ENCODE data around the gene LRRD1. TPM values are rescaled to one million over a fixed set of nuclear protein-coding genes. Genes with fewer than 3 reads are reported as not detected.

Gene LRRD1
- total and polyA plus RNA-seq, 2 experiments from 2014 or later = not detected

GRCh38 chr7:92133737-92134270, 45.1 kb downstream of the LRRD1 start:
- peaks cover 14% of the 10 kb centered on the region for H3K4me1 ChIP-seq (ENCODE audit: insufficient read depth)
- TF ChIP-seq EZH2phosphoT487 (IDR thresholded peaks at IDR 0.05; ENCODE audit: insufficient read depth, low read depth) (no peak), EZH2 (IDR thresholded peaks at IDR 0.05; ENCODE audit: insufficient read depth, poor library complexity, severe bottlenecking) (no peak)
- peaks cover 11% of the 10 kb centered on the region; the same call in 1 of the 2 replicates for H3K36me3 ChIP-seq (ENCODE audit: low read depth)
- H3K4me2 ChIP-seq (ENCODE audit: unreplicated experiment) = peak overlapping the region; percentile 81
- peak overlapping the region; percentile 84 for H3K27ac ChIP-seq
- peak overlapping the region; percentile 91 for H3K9ac ChIP-seq
- DNase-seq = peak; percentile 86
- no peaks in the 10 kb centered on the region for H3K9me3 ChIP-seq (ENCODE audit: low read depth)
- no peaks in the 10 kb centered on the region for H3K27me3 ChIP-seq (replicated peaks; ENCODE audit: insufficient read depth)
- H3K79me2 ChIP-seq (ENCODE audit: insufficient read depth) = peaks cover 45% of the 10 kb centered on the region
- peak overlapping the region; percentile 90 for H3K4me3 ChIP-seq
- H3K9me2 ChIP-seq (ENCODE audit: insufficient read depth) = no peaks in the 10 kb centered on the region
- in situ Hi-C loops (cut with MboI) = no loop called here
- 1% methylated on average over 38 to 40 of the region's 42 CpGs for WGBS, 2 experiments (ENCODE audit: low coverage in 1 of 2, low lambda C conversion rate in 2 of 2, missing lambda C conversion rate in 2 of 2)
- H2AFZ ChIP-seq = peak overlapping the region; percentile 98
- no peaks in the 10 kb centered on the region for H4K20me1 ChIP-seq (ENCODE audit: insufficient read depth)
- H3F3A ChIP-seq (ENCODE audit: insufficient read depth) = no peaks in the 10 kb centered on the region

GRCh38 chr7:92133133-92133736, 45.7 kb downstream of the LRRD1 start:
- peak; percentile 58 for DNase-seq
- Histone ChIP-seq H3K9ac (peak overlapping the region; percentile 91), H2AFZ (peak overlapping the region; percentile 98), H3K4me1 (ENCODE audit: insufficient read depth) (peaks cover 14% of the 10 kb centered on the region), H3K4me3 (peak overlapping the region; percentile 90), H3F3A (ENCODE audit: insufficient read depth) (no peaks in the 10 kb centered on the region), H3K27me3 (replicated peaks; ENCODE audit: insufficient read depth) (no peaks in the 10 kb centered on the region), H3K27ac (peak overlapping the region; percentile 84), H3K4me2 (ENCODE audit: unreplicated experiment) (peak overlapping the region; percentile 81), H3K79me2 (ENCODE audit: insufficient read depth) (peaks cover 45% of the 10 kb centered on the region), H3K9me3 (ENCODE audit: low read depth) (no peaks in the 10 kb centered on the region), H3K36me3 (ENCODE audit: low read depth) (peaks cover 15% of the 10 kb centered on the region; the same call in 1 of the 2 replicates), H3K9me2 (ENCODE audit: insufficient read depth) (no peaks in the 10 kb centered on the region), H4K20me1 (ENCODE audit: insufficient read depth) (no peaks in the 10 kb centered on the region)
- in situ Hi-C loops (cut with MboI) = no loop called here
- TF ChIP-seq EZH2 (IDR thresholded peaks at IDR 0.05; ENCODE audit: insufficient read depth, poor library complexity, severe bottlenecking) (no peak), EZH2phosphoT487 (IDR thresholded peaks at IDR 0.05; ENCODE audit: insufficient read depth, low read depth) (no peak)
- 18 to 23% methylated on average over 15 of the region's 15 CpGs for WGBS, 2 experiments (ENCODE audit: low coverage in 1 of 2, low lambda C conversion rate in 2 of 2, missing lambda C conversion rate in 2 of 2)

GRCh38 chr7:92131764-92132330, 47.1 kb downstream of the LRRD1 start:
- no peak overlapping the region for H3K9ac ChIP-seq
- H3K9me2 ChIP-seq (ENCODE audit: insufficient read depth) = no peaks in the 10 kb centered on the region
- no peaks in the 10 kb centered on the region for H3K27me3 ChIP-seq (replicated peaks; ENCODE audit: insufficient read depth)
- DNase-seq = no peak
- no peak overlapping the region for H3K27ac ChIP-seq
- H3K4me3 ChIP-seq = peak overlapping the region; percentile 90; the same call in 1 of the 2 replicates
- no peak overlapping the region for H2AFZ ChIP-seq
- H3K36me3 ChIP-seq (ENCODE audit: low read depth) = peaks cover 23% of the 10 kb centered on the region; the same call in 1 of the 2 replicates
- H3K4me1 ChIP-seq (ENCODE audit: insufficient read depth) = peaks cover 14% of the 10 kb centered on the region
- peaks cover 45% of the 10 kb centered on the region for H3K79me2 ChIP-seq (ENCODE audit: insufficient read depth)
- 86 to 89% methylated on average over 4 of the region's 4 CpGs for WGBS, 2 experiments (ENCODE audit: low coverage in 1 of 2, low lambda C conversion rate in 2 of 2, missing lambda C conversion rate in 2 of 2)
- no peaks in the 10 kb centered on the region for H3F3A ChIP-seq (ENCODE audit: insufficient read depth)
- TF ChIP-seq EZH2phosphoT487 (IDR thresholded peaks at IDR 0.05; ENCODE audit: insufficient read depth, low read depth) = no peak
- TF ChIP-seq EZH2 (IDR thresholded peaks at IDR 0.05; ENCODE audit: insufficient read depth, poor library complexity, severe bottlenecking) = no peak
- no peaks in the 10 kb centered on the region for H3K9me3 ChIP-seq (ENCODE audit: low read depth)
- no peaks in the 10 kb centered on the region for H4K20me1 ChIP-seq (ENCODE audit: insufficient read depth)
- no peak overlapping the region for H3K4me2 ChIP-seq (ENCODE audit: unreplicated experiment)
- in situ Hi-C loops (cut with MboI) = no loop called here

GRCh38 chr7:92131093-92131492, 47.8 kb downstream of the LRRD1 start:
- in situ Hi-C loops (cut with MboI) = no loop called here
- no peak for DNase-seq
- H3K9me2 ChIP-seq (ENCODE audit: insufficient read depth) = no peaks in the 10 kb centered on the region
- WGBS, 2 experiments (ENCODE audit: low coverage in 1 of 2, low lambda C conversion rate in 2 of 2, missing lambda C conversion rate in 2 of 2) = 86 to 90% methylated on average over 5 of the region's 5 CpGs
- no peak overlapping the region for H3K9ac ChIP-seq
- no peaks in the 10 kb centered on the region for H3K27me3 ChIP-seq (replicated peaks; ENCODE audit: insufficient read depth)
- no peak overlapping the region for H3K4me2 ChIP-seq (ENCODE audit: unreplicated experiment)
- peaks cover 14% of the 10 kb centered on the region for H3K4me1 ChIP-seq (ENCODE audit: insufficient read depth)
- no peak overlapping the region for H3K4me3 ChIP-seq
- H4K20me1 ChIP-seq (ENCODE audit: insufficient read depth) = no peaks in the 10 kb centered on the region
- peaks cover 45% of the 10 kb centered on the region for H3K79me2 ChIP-seq (ENCODE audit: insufficient read depth)
- TF ChIP-seq EZH2 (IDR thresholded peaks at IDR 0.05; ENCODE audit: insufficient read depth, poor library complexity, severe bottlenecking) (no peak), EZH2phosphoT487 (IDR thresholded peaks at IDR 0.05; ENCODE audit: insufficient read depth, low read depth) (no peak)
- H3K27ac ChIP-seq = no peak overlapping the region
- no peaks in the 10 kb centered on the region for H3F3A ChIP-seq (ENCODE audit: insufficient read depth)
- no peaks in the 10 kb centered on the region for H3K9me3 ChIP-seq (ENCODE audit: low read depth)
- no peak overlapping the region for H2AFZ ChIP-seq
- H3K36me3 ChIP-seq (ENCODE audit: low read depth) = peaks cover 28% of the 10 kb centered on the region; the same call in 1 of the 2 replicates
